GM13976 (cell line): ENCODE results near the gene TGFBR3L.

Source experiments
- DNase-seq: peaks from one replicate; pipeline ENCODE4 v3.0.0; 2012; ENCODE audit warnings: low spot score
- CTCF ChIP-seq: IDR thresholded peaks from 2 replicates; pipeline ENCODE4 v1.5.1; 2012; ENCODE audit warnings: borderline replicate concordance, mild to moderate bottlenecking; ENCODE audit not compliant: insufficient read depth; ENCODE audit errors: extremely low read depth, missing control alignments, control extremely low read depth
- in situ Hi-C: fragments of 300-500 bp; cut with MboI; formaldehyde crosslinking; loops from one replicate; pipeline ENCODE4 v1.12.0; 2022; ENCODE audit warnings: low sequenced_read_pairs, mixed read lengths, inconsistent platforms; ENCODE audit not compliant: unreplicated experiment

TGFBR3L gene

GRCh38 chr19:7912697-7913564, 1.7 kb upstream of the TGFBR3L start:
- in situ Hi-C loops, result no loop called here
- no peak for DNase-seq
- TF ChIP-seq CTCF, result no peak

- TF ChIP-seq CTCF, result no peak
- in situ Hi-C loops, result no loop called here
- no peak for DNase-seq
Measured at GRCh38 chr19:7913652-7914051, 978 bp upstream of the TGFBR3L start.

GRCh38 chr19:7914099-7914498, 531 bp upstream of the TGFBR3L start:
- in situ Hi-C loops, result no loop called here

GRCh38 chr19:7915250-7916102, 846 bp downstream of the TGFBR3L start:
- in situ Hi-C loops, result no loop called here
- DNase-seq, result no peak
- TF ChIP-seq CTCF, result no peak

More at GRCh38 chr19:7914099-7914498, 531 bp upstream of the TGFBR3L start:
- no peak for TF ChIP-seq CTCF
- DNase-seq, result no peak

GRCh38 chr19:7916103-7916954, 1.7 kb downstream of the TGFBR3L start:
- peak; percentile 60 for DNase-seq
- TF ChIP-seq CTCF, result no peak
- in situ Hi-C loops, result no loop called here

- TF ChIP-seq CTCF, result no peak
- DNase-seq, result no peak
- in situ Hi-C loops, result no loop called here
Measured at GRCh38 chr19:7916955-7917266, 2.3 kb downstream of the TGFBR3L start.
